HCT116 (cell line): Measurements from ENCODE around the gene GP1BB. TPM values are rescaled to one million over a fixed set of nuclear protein-coding genes. Genes with fewer than 3 reads are reported as not detected.

ENCODE experiments used
- ATAC-seq: fragments of 200-7000 bp; cut with Tn5 transposase; 2 replicates; pipeline ENCODE4 v1.9.1; 2020; ENCODE audit warnings: mild to moderate bottlenecking, moderate library complexity
- BruUV-seq: library from RNA; stranded (reverse); fragments of 400-500 nt; replicated peaks from 2 replicates; lab custom pipeline; 2021; lab: Mats Ljungman, UMichigan
- CTCF ChIA-PET: fragments of 300-600 bp; sonication (Branson Sonifier 250); formaldehyde crosslinking; loops from one replicate; lab custom pipeline; 2021; ENCODE audit warnings: antibody characterized with exemption; lab: Charles Lee
- POLR2A ChIA-PET: fragments of 300-600, 350-600 bp; sonication (Branson Sonifier 250); formaldehyde crosslinking; loops from one replicate; lab custom pipeline; 2021; ENCODE audit warnings: antibody characterized with exemption; lab: Charles Lee
- RAD21 ChIA-PET, 2 experiments: fragments of 300-600 bp; sonication (Branson Sonifier 250); formaldehyde crosslinking; loops; one replicate each; lab custom pipeline; 2023; ENCODE audit warnings: low total read pairs in 2 of 2; ENCODE audit not compliant: uncharacterized antibody in 2 of 2, unreplicated experiment in 2 of 2, low non-redundant PET in 1 of 2; lab: Charles Lee
- DNase-seq: peaks from one replicate; pipeline ENCODE4 v3.0.0-alpha.2; 2010; ENCODE audit warnings: low read depth, low spot score
- H2AFZ ChIP-seq: fragments of 200-600 bp; shearing (Covaris generic), sonication (generic); 2 replicates; pipeline ENCODE4 v1.6.1; 2017; ENCODE audit warnings: low read depth, mixed run types, mixed read lengths, antibody characterized with exemption, low read length; ENCODE audit not compliant: poor library complexity, severe bottlenecking
- H3K27ac ChIP-seq: 2 replicates; pipeline ENCODE4 v1.5.1; 2012; ENCODE audit warnings: low read depth, low read length
- H3K27me3 ChIP-seq: fragments of 200-600 bp; sonication (generic); 2 replicates; pipeline ENCODE4 v1.6.1; 2016; ENCODE audit warnings: mixed run types, low read length, mixed read lengths; ENCODE audit not compliant: insufficient read depth
- H3K36me3 ChIP-seq, 2 experiments: fragments of 200-500 bp in 1 of 2; fragments of 200-600 bp in 1 of 2; sonication (Bioruptor generic) in 1 of 2; sonication (generic) in 1 of 2; 2 replicates each; pipeline versions ENCODE4 v1.5.1 to v1.6.1; 2014 to 2016; ENCODE audit warnings: low read length in 2 of 2, inconsistent platforms in 1 of 2, mixed read lengths in 1 of 2, mixed run types in 1 of 2; ENCODE audit not compliant: insufficient read depth in 2 of 2, control insufficient read depth in 1 of 2
- H3K4me1 ChIP-seq, 2 experiments: fragments of 200-600 bp in 1 of 2; sonication (generic) in 1 of 2; 2 replicates each; pipeline versions ENCODE4 v1.5.1 to v1.6.1; 2012 to 2017; ENCODE audit warnings: low read length in 2 of 2, inconsistent platforms in 1 of 2, mild to moderate bottlenecking in 1 of 2, mixed read lengths in 1 of 2, mixed run types in 1 of 2, moderate library complexity in 1 of 2; ENCODE audit not compliant: insufficient read depth in 2 of 2, control insufficient read depth in 1 of 2
- H3K4me2 ChIP-seq: fragments of 200-600 bp; sonication (generic); 2 replicates; pipeline ENCODE4 v1.6.1; 2017; ENCODE audit warnings: mixed run types, low read length, mixed read lengths
- H3K4me3 ChIP-seq, 2 experiments: fragments of 200-600 bp in 1 of 2; sonication (generic) in 1 of 2; replicated peaks in 1 of 2; 2 replicates each; pipeline ENCODE4 v1.5.1; 2011 to 2016; ENCODE audit warnings: low read length in 2 of 2, control low read depth in 1 of 2, low read depth in 1 of 2, mild to moderate bottlenecking in 1 of 2, mixed read lengths in 1 of 2, mixed run types in 1 of 2
- H3K79me2 ChIP-seq: fragments of 200-600 bp; sonication (generic); 2 replicates; pipeline ENCODE4 v1.6.1; 2017; ENCODE audit warnings: mild to moderate bottlenecking, mixed run types, low read length, moderate library complexity, mixed read lengths; ENCODE audit not compliant: insufficient read depth
- H3K9ac ChIP-seq: fragments of 200-600 bp; sonication (generic); 2 replicates; pipeline ENCODE4 v1.6.1; 2016; ENCODE audit warnings: low read length, mixed read lengths
- H3K9me2 ChIP-seq: fragments of 200-600 bp; sonication (generic), shearing (Covaris generic); 2 replicates; pipeline ENCODE4 v1.6.1; 2017; ENCODE audit warnings: mixed run types, mild to moderate bottlenecking, moderate library complexity; ENCODE audit not compliant: insufficient read depth
- H3K9me3 ChIP-seq, 2 experiments: fragments of 200-500 bp in 1 of 2; fragments of 200-600 bp in 1 of 2; sonication (Bioruptor generic) in 1 of 2; sonication (generic) in 1 of 2; 2 replicates each; pipeline ENCODE4 v1.6.1; 2014 to 2017; ENCODE audit warnings: low read length in 2 of 2, mixed read lengths in 2 of 2, inconsistent platforms in 1 of 2, low read depth in 1 of 2, mild to moderate bottlenecking in 1 of 2, mixed run types in 1 of 2, moderate library complexity in 1 of 2; ENCODE audit not compliant: control insufficient read depth in 1 of 2, insufficient read depth in 1 of 2
- H4K20me1 ChIP-seq: fragments of 200-600 bp; sonication (generic), shearing (Covaris generic); 2 replicates; pipeline ENCODE4 v1.6.1; 2017; ENCODE audit warnings: mixed run types, mild to moderate bottlenecking, moderate library complexity; ENCODE audit not compliant: insufficient read depth
- ATF3 ChIP-seq: IDR thresholded peaks from 2 replicates; pipeline ENCODE4 v1.6.1; 2012
- CBX3 ChIP-seq: IDR thresholded peaks from 2 replicates; pipeline ENCODE4 v1.6.1; 2012; ENCODE audit warnings: low read depth
- EZH2 ChIP-seq: fragments of 200-600 bp; sonication (generic); IDR thresholded peaks from 2 replicates; pipeline ENCODE4 v1.6.1; 2017; ENCODE audit warnings: antibody characterized with exemption, mixed run types
- FOSL1 ChIP-seq: IDR thresholded peaks from 2 replicates; pipeline ENCODE4 v1.6.1; 2012; ENCODE audit warnings: low read depth
- REST ChIP-seq: IDR thresholded peaks from 2 replicates; pipeline ENCODE4 v1.6.1; 2012; ENCODE audit warnings: low read depth
- SIN3A ChIP-seq: IDR thresholded peaks from 2 replicates; pipeline ENCODE4 v1.6.1; 2012; ENCODE audit warnings: low read depth
- YY1 ChIP-seq: IDR thresholded peaks from 2 replicates; pipeline ENCODE4 v1.6.1; 2011; ENCODE audit warnings: low read length, low read depth, moderate library complexity, mild to moderate bottlenecking; ENCODE audit not compliant: insufficient replicate concordance; ENCODE audit errors: extremely low read depth
- ZFX ChIP-seq: fragments of 450-650 bp; IDR thresholded peaks from 2 replicates; pipeline ENCODE4 v1.6.1; 2017
- intact Hi-C: fragments of 100-400 bp; cut with micrococcal nuclease; formaldehyde crosslinking; loops from 2 replicates; pipeline ENCODE4 v1.10.0; 2022
- total RNA-seq: library from RNA; stranded (reverse); gene quantifications from one replicate; pipeline ENCODE4 v1.2.1, GENCODE V29; 2021; ENCODE audit not compliant: unreplicated experiment

Gene GP1BB
- total RNA-seq, 1 experiment from 2014 or later: 4.8 TPM

- Histone ChIP-seq H3K27ac (no peak overlapping the region), H3K79me2 (no peaks in the 10 kb centered on the region), H4K20me1 (no peaks in the 10 kb centered on the region), H3K4me2 (no peak overlapping the region), H3K36me3 (no peaks in the 10 kb centered on the region), H2AFZ (no peak overlapping the region), H3K9me2 (no peaks in the 10 kb centered on the region), H3K27me3 (no peaks in the 10 kb centered on the region), H3K9ac (no peak overlapping the region)
- CTCF ChIA-PET: interaction anchor here (0.7 to 1.8 kb wide), 6 partner anchors 11 to 37 kb away, joined by 3 to 6 read pairs (median 4); no protein-coding TSS in a partner anchor
- no peak for ATAC-seq
- BruUV-seq: no TSS peak
- no peak for TF ChIP-seq ATF3
- TF ChIP-seq EZH2: no peak
- TF ChIP-seq SIN3A: no peak
- TF ChIP-seq YY1: no peak
- TF ChIP-seq ZFX: no peak
- TF ChIP-seq REST: no peak
- TF ChIP-seq FOSL1: no peak
- no peak for TF ChIP-seq CBX3
- TF ChIP-seq, all 23 proteins: peak for 0
- RAD21 ChIA-PET: interaction anchor here (0.7 to 1.6 kb wide), 2 partner anchors 50 kb away, joined by 5 to 7 read pairs; no protein-coding TSS in a partner anchor
- no peak overlapping the region for H3K4me3 ChIP-seq
- POLR2A ChIA-PET: no interaction called here
- intact Hi-C loops: loop anchor here (5.0 kb wide), 1 partner anchor 37 kb away; no protein-coding TSS in a partner anchor
- DNase-seq: no peak
- no peaks in the 10 kb centered on the region for H3K9me3 ChIP-seq
- H3K4me1 ChIP-seq: no peaks in the 10 kb centered on the region
Measured at GRCh38 chr22:19680287-19680881, 43.0 kb upstream of the GP1BB start.
